ENCODE results near the gene INTS7. TPM values are rescaled to one million over a fixed set of nuclear protein-coding genes. Genes with fewer than 3 reads are reported as not detected.

The INTS7 gene
- total and polyA plus RNA-seq, 2 experiments from 2014 or later, result 10.9 to 34.0 TPM

DNA sequence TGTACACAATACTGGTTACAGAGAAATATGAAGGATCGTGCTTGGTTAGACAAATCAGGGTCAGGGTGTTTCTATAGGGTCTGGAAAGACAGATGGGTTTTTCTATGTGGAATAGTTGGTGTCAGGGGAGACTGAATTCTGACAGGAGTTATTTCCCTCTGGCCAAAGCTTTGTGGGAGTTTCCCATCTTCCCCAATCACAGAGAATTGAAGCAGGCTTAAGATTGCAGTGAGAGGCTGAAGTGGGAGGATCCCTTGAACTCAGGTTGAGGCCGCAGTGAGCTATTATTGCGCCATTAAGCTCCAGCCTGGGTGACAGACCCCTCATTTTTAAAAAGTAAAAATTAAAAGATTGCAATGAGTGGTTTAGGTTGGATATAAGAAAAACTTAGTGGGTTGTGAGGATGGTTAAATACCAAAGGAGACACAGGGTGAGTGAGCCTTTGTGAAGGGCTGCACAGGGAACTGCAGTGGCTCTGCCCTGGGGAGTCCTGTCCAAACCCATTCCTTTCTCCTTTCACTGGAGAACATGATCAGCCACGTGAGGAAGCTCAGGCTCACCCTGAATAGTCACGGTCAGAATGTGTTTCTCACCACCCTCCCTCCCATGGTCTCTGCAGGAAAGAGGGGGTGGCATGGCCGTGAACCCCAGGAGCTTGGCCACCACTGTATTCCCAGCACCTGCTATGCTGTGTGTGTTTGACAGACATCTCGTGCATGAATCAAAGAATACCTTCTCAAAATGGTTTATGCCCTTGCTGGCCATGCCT lies 101.2 kb downstream of the INTS7 start (continued):
- TF ChIP-seq, protein P1, sequence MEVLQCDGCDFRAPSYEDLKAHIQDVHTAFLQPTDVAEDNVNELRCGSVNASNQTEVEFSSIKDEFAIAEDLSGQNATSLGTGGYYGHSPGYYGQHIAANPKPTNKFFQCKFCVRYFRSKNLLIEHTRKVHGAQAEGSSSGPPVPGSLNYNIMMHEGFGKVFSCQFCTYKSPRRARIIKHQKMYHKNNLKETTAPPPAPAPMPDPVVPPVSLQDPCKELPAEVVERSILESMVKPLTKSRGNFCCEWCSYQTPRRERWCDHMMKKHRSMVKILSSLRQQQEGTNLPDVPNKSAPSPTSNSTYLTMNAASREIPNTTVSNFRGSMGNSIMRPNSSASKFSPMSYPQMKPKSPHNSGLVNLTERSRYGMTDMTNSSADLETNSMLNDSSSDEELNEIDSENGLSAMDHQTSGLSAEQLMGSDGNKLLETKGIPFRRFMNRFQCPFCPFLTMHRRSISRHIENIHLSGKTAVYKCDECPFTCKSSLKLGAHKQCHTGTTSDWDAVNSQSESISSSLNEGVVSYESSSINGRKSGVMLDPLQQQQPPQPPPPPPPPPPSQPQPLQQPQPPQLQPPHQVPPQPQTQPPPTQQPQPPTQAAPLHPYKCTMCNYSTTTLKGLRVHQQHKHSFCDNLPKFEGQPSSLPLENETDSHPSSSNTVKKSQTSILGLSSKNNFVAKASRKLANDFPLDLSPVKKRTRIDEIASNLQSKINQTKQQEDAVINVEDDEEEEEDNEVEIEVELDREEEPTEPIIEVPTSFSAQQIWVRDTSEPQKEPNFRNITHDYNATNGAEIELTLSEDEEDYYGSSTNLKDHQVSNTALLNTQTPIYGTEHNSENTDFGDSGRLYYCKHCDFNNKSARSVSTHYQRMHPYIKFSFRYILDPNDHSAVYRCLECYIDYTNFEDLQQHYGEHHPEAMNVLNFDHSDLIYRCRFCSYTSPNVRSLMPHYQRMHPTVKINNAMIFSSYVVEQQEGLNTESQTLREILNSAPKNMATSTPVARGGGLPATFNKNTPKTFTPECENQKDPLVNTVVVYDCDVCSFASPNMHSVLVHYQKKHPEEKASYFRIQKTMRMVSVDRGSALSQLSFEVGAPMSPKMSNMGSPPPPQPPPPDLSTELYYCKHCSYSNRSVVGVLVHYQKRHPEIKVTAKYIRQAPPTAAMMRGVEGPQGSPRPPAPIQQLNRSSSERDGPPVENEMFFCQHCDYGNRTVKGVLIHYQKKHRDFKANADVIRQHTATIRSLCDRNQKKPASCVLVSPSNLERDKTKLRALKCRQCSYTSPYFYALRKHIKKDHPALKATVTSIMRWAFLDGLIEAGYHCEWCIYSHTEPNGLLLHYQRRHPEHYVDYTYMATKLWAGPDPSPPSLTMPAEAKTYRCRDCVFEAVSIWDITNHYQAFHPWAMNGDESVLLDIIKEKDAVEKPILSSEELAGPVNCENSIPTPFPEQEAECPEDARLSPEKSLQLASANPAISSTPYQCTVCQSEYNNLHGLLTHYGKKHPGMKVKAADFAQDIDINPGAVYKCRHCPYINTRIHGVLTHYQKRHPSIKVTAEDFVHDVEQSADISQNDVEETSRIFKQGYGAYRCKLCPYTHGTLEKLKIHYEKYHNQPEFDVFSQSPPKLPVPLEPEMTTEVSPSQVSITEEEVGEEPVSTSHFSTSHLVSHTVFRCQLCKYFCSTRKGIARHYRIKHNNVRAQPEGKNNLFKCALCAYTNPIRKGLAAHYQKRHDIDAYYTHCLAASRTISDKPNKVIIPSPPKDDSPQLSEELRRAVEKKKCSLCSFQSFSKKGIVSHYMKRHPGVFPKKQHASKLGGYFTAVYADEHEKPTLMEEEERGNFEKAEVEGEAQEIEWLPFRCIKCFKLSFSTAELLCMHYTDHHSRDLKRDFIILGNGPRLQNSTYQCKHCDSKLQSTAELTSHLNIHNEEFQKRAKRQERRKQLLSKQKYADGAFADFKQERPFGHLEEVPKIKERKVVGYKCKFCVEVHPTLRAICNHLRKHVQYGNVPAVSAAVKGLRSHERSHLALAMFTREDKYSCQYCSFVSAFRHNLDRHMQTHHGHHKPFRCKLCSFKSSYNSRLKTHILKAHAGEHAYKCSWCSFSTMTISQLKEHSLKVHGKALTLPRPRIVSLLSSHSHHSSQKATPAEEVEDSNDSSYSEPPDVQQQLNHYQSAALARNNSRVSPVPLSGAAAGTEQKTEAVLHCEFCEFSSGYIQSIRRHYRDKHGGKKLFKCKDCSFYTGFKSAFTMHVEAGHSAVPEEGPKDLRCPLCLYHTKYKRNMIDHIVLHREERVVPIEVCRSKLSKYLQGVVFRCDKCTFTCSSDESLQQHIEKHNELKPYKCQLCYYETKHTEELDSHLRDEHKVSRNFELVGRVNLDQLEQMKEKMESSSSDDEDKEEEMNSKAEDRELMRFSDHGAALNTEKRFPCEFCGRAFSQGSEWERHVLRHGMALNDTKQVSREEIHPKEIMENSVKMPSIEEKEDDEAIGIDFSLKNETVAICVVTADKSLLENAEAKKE (CRISPR knock-in tag; IDR thresholded peaks at IDR 0.05), result no peak
- TF ChIP-seq JUNB (IDR thresholded peaks at IDR 0.05; ENCODE audit: unreplicated experiment) (no peak), NANOG (IDR thresholded peaks at IDR 0.05; ENCODE audit: borderline replicate concordance) (no peak), ZNF331 (CRISPR knock-in tag; IDR thresholded peaks at IDR 0.05; ENCODE audit: low read depth) (no peak), CREB1 (CRISPR knock-in tag; IDR thresholded peaks at IDR 0.05; ENCODE audit: low read depth) (no peak), EZH2 (IDR thresholded peaks at IDR 0.05; ENCODE audit: low read depth, unreplicated experiment) (no peak)
- TF ChIP-seq, protein P2, sequence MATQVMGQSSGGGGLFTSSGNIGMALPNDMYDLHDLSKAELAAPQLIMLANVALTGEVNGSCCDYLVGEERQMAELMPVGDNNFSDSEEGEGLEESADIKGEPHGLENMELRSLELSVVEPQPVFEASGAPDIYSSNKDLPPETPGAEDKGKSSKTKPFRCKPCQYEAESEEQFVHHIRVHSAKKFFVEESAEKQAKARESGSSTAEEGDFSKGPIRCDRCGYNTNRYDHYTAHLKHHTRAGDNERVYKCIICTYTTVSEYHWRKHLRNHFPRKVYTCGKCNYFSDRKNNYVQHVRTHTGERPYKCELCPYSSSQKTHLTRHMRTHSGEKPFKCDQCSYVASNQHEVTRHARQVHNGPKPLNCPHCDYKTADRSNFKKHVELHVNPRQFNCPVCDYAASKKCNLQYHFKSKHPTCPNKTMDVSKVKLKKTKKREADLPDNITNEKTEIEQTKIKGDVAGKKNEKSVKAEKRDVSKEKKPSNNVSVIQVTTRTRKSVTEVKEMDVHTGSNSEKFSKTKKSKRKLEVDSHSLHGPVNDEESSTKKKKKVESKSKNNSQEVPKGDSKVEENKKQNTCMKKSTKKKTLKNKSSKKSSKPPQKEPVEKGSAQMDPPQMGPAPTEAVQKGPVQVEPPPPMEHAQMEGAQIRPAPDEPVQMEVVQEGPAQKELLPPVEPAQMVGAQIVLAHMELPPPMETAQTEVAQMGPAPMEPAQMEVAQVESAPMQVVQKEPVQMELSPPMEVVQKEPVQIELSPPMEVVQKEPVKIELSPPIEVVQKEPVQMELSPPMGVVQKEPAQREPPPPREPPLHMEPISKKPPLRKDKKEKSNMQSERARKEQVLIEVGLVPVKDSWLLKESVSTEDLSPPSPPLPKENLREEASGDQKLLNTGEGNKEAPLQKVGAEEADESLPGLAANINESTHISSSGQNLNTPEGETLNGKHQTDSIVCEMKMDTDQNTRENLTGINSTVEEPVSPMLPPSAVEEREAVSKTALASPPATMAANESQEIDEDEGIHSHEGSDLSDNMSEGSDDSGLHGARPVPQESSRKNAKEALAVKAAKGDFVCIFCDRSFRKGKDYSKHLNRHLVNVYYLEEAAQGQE (IDR thresholded peaks at IDR 0.05; ENCODE audit: unreplicated experiment), result no peak
- TF ChIP-seq, protein P3, sequence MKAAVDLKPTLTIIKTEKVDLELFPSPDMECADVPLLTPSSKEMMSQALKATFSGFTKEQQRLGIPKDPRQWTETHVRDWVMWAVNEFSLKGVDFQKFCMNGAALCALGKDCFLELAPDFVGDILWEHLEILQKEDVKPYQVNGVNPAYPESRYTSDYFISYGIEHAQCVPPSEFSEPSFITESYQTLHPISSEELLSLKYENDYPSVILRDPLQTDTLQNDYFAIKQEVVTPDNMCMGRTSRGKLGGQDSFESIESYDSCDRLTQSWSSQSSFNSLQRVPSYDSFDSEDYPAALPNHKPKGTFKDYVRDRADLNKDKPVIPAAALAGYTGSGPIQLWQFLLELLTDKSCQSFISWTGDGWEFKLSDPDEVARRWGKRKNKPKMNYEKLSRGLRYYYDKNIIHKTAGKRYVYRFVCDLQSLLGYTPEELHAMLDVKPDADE (IDR thresholded peaks at IDR 0.05), result no peak

Measured in GM23338 (cell line).